H1 (cell line): ENCODE results near the gene KCNJ10. TPM values are rescaled to one million over a fixed set of nuclear protein-coding genes. Genes with fewer than 3 reads are reported as not detected.
"Not testable (repeated sequence)": the region's sequence is repeated elsewhere in the genome, so short reads cannot be mapped to it uniquely, and the experiment has no call there.

Experiments used
- CTCF ChIA-PET: fragments of 300-600 bp; sonication (Branson Sonifier 250); formaldehyde crosslinking; loops from one replicate; lab custom pipeline; 2021; ENCODE audit not compliant: partially characterized antibody; lab: Charles Lee
- POLR2A ChIA-PET: fragments of 300-600 bp; sonication (Branson Sonifier 250); formaldehyde crosslinking; loops from one replicate; lab custom pipeline; 2021; ENCODE audit warnings: inconsistent platforms; ENCODE audit not compliant: partially characterized antibody; lab: Charles Lee
- DNase-seq, 2 experiments: peaks; one replicate each; pipeline versions ENCODE4 v3.0.0 to v3.0.0-alpha.2; 2010 to 2022; ENCODE audit warnings: low spot score in 2 of 2, low read depth in 1 of 2, mixed read lengths in 1 of 2
- FAIRE-seq: peaks from 2 replicates; lab custom pipeline; 2011; peaks lifted over from hg19 to GRCh38; lab: Jason Lieb, UNC
- H2AFZ ChIP-seq: 2 replicates; pipeline ENCODE4 v1.8.1; 2012; ENCODE audit warnings: low read length, inconsistent platforms
- H2AK5ac ChIP-seq: 2 replicates; pipeline ENCODE4 v1.6.1; 2013; ENCODE audit warnings: low read depth, low read length
- H2BK120ac ChIP-seq: replicated peaks from 2 replicates; pipeline ENCODE3; 2013; ENCODE audit warnings: low read depth, low read length, inconsistent platforms
- H2BK12ac ChIP-seq: 2 replicates; pipeline ENCODE4 v1.6.1; 2013; ENCODE audit warnings: low read depth, low read length
- H2BK15ac ChIP-seq: 2 replicates; pipeline ENCODE4 v1.6.1; 2013; ENCODE audit warnings: low read length
- H2BK20ac ChIP-seq: 2 replicates; pipeline ENCODE4 v1.6.1; 2013; ENCODE audit warnings: low read length
- H2BK5ac ChIP-seq: 2 replicates; pipeline ENCODE4 v1.6.1; 2013; ENCODE audit warnings: low read depth, low read length
- H3K14ac ChIP-seq: 2 replicates; pipeline ENCODE4 v1.6.1; 2013; ENCODE audit warnings: inconsistent platforms; ENCODE audit not compliant: insufficient read length
- H3K18ac ChIP-seq: 2 replicates; pipeline ENCODE4 v1.6.1; 2013; ENCODE audit warnings: low read length; ENCODE audit errors: extremely low read depth
- H3K23ac ChIP-seq: 2 replicates; pipeline ENCODE4 v1.6.1; 2013; ENCODE audit warnings: inconsistent platforms; ENCODE audit not compliant: insufficient read length
- H3K23me2 ChIP-seq: 2 replicates; pipeline ENCODE4 v1.6.1; 2013; ENCODE audit warnings: low read depth, low read length
- H3K27ac ChIP-seq: 2 replicates; pipeline ENCODE4 v1.6.1; 2011; ENCODE audit warnings: low read depth, low read length, inconsistent platforms
- H3K27me3 ChIP-seq, 4 experiments: replicated peaks in 1 of 4; 1 replicate in 1 of 4; 2 replicates in 3 of 4; pipeline versions ENCODE4 v1.6.1 to v1.8.1; 2011 to 2013; ENCODE audit warnings: low read length in 3 of 4, mild to moderate bottlenecking in 3 of 4, inconsistent platforms in 2 of 4, mixed read lengths in 2 of 4, moderate library complexity in 1 of 4; ENCODE audit not compliant: control insufficient read depth in 3 of 4, insufficient read depth in 3 of 4; ENCODE audit errors: extremely low read depth in 1 of 4
- H3K36me3 ChIP-seq, 4 experiments: 2 replicates each; pipeline versions ENCODE4 v1.6.1 to v1.8.1; 2011 to 2013; ENCODE audit warnings: mild to moderate bottlenecking in 4 of 4, low read length in 3 of 4, moderate library complexity in 2 of 4, control low read depth in 1 of 4, inconsistent platforms in 1 of 4; ENCODE audit not compliant: insufficient read depth in 4 of 4, control insufficient read depth in 2 of 4
- H3K4ac ChIP-seq: replicated peaks from 2 replicates; pipeline ENCODE3; 2013; ENCODE audit warnings: low read length, low read depth, mixed read lengths, inconsistent platforms; ENCODE audit not compliant: insufficient read length
- H3K4me1 ChIP-seq, 4 experiments: replicated peaks in 1 of 4; 1 replicate in 1 of 4; 2 replicates in 3 of 4; pipeline versions ENCODE4 v1.6.1 to v1.8.1; 2011 to 2013; ENCODE audit warnings: low read length in 3 of 4, inconsistent platforms in 2 of 4, mixed read lengths in 1 of 4; ENCODE audit not compliant: insufficient read depth in 4 of 4, control insufficient read depth in 3 of 4
- H3K4me2 ChIP-seq, 2 experiments: 2 replicates each; pipeline versions ENCODE4 v1.6.1 to v1.8.1; 2011 to 2013; ENCODE audit warnings: low read depth in 2 of 2, low read length in 2 of 2, control low read depth in 1 of 2, inconsistent platforms in 1 of 2, mild to moderate bottlenecking in 1 of 2; ENCODE audit not compliant: insufficient read depth in 1 of 2
- H3K4me3 ChIP-seq, 4 experiments: fragments of 200-600, 300-600 bp in 1 of 4; sonication (generic), shearing (Covaris generic), sonication (Bioruptor Twin) in 1 of 4; 2 replicates each; pipeline versions ENCODE4 v1.5.1 to v1.8.1; 2011 to 2016; ENCODE audit warnings: low read length in 4 of 4, low read depth in 3 of 4, control low read depth in 2 of 4, inconsistent platforms in 2 of 4, mild to moderate bottlenecking in 2 of 4, mixed read lengths in 1 of 4, moderate library complexity in 1 of 4; ENCODE audit not compliant: insufficient read depth in 2 of 4; ENCODE audit errors: extremely low read depth in 1 of 4
- H3K56ac ChIP-seq: replicated peaks from 2 replicates; pipeline ENCODE3; 2013; ENCODE audit warnings: low read depth, mild to moderate bottlenecking, mixed read lengths, low read length, inconsistent platforms; ENCODE audit not compliant: insufficient read length
- H3K79me1 ChIP-seq: 2 replicates; pipeline ENCODE4 v1.6.1; 2013; ENCODE audit warnings: low read depth, low read length, control low read depth
- H3K79me2 ChIP-seq, 2 experiments: 2 replicates each; pipeline versions ENCODE4 v1.6.1 to v1.8.1; 2012 to 2013; ENCODE audit warnings: low read length in 2 of 2, mild to moderate bottlenecking in 2 of 2, inconsistent platforms in 1 of 2; ENCODE audit not compliant: insufficient read depth in 2 of 2, control insufficient read depth in 1 of 2
- H3K9ac ChIP-seq, 4 experiments: replicated peaks in 1 of 4; 1 replicate in 1 of 4; 2 replicates in 3 of 4; pipeline versions ENCODE4 v1.6.1 to v1.8.1; 2011 to 2013; ENCODE audit warnings: low read depth in 3 of 4, low read length in 3 of 4, control low read depth in 2 of 4, mild to moderate bottlenecking in 2 of 4, moderate library complexity in 2 of 4, inconsistent platforms in 1 of 4; ENCODE audit errors: extremely low read depth in 1 of 4
- H3K9me3 ChIP-seq, 2 experiments: 2 replicates each; pipeline versions ENCODE4 v1.6.1 to v1.8.1; 2012 to 2013; ENCODE audit warnings: mild to moderate bottlenecking in 2 of 2, moderate library complexity in 2 of 2, control low read depth in 1 of 2, inconsistent platforms in 1 of 2, low read depth in 1 of 2, low read length in 1 of 2, mixed read lengths in 1 of 2; ENCODE audit not compliant: insufficient read depth in 2 of 2
- H4K20me1 ChIP-seq, 2 experiments: replicated peaks in 1 of 2; 2 replicates each; pipeline versions ENCODE3 to v1.8.1; 2011 to 2013; ENCODE audit warnings: inconsistent platforms in 2 of 2, low read length in 2 of 2, mild to moderate bottlenecking in 1 of 2; ENCODE audit not compliant: insufficient read depth in 2 of 2, control insufficient read depth in 1 of 2
- H4K5ac ChIP-seq: 2 replicates; pipeline ENCODE4 v1.6.1; 2013; ENCODE audit warnings: low read length, low read depth, mixed read lengths, inconsistent platforms; ENCODE audit not compliant: insufficient read length
- H4K8ac ChIP-seq: 2 replicates; pipeline ENCODE4 v1.8.0; 2013; ENCODE audit warnings: mild to moderate bottlenecking, moderate library complexity, low read length, inconsistent platforms; ENCODE audit not compliant: insufficient read depth; ENCODE audit errors: extremely low read depth
- H4K91ac ChIP-seq: replicated peaks from 2 replicates; pipeline ENCODE3; 2013; ENCODE audit warnings: low read length, mixed read lengths, inconsistent platforms; ENCODE audit not compliant: insufficient read length
- CREB1 ChIP-seq: IDR thresholded peaks from 2 replicates; pipeline ENCODE4 v1.6.1; 2012; ENCODE audit warnings: inconsistent platforms
- POLR2AphosphoS5 ChIP-seq: IDR thresholded peaks from 2 replicates; pipeline ENCODE4 v1.6.1; 2011; ENCODE audit warnings: low read depth, low read length
- SIN3A ChIP-seq, 2 experiments: IDR thresholded peaks in 1 of 2; conservative IDR thresholded peaks in 1 of 2; 2 replicates each; pipeline ENCODE4 v1.6.1; 2011 to 2012; ENCODE audit warnings: low read length in 2 of 2, improper control_type of control experiment in 1 of 2, low read depth in 1 of 2, mild to moderate bottlenecking in 1 of 2
- SP2 ChIP-seq: IDR thresholded peaks from 2 replicates; pipeline ENCODE4 v1.6.1; 2012; ENCODE audit warnings: mild to moderate bottlenecking, low read length, inconsistent platforms
- SRF ChIP-seq: IDR thresholded peaks from 2 replicates; pipeline ENCODE4 v1.6.1; 2011; ENCODE audit warnings: mild to moderate bottlenecking, low read depth, low read length, moderate library complexity
- TBP ChIP-seq: IDR thresholded peaks from 2 replicates; pipeline ENCODE4 v1.6.1; 2011; ENCODE audit warnings: low read depth, low read length, improper control_type of control experiment
- WGBS, 2 experiments: shearing (Covaris generic) in 1 of 2; methylation state at CpG; one replicate each; pipeline versions ENCODE4 v1.1.6 to v1.1.7; 2013 to 2015; ENCODE audit warnings: low lambda C conversion rate in 2 of 2, mixed read lengths in 2 of 2, inconsistent platforms in 1 of 2, low coverage in 1 of 2, missing lambda C conversion rate in 1 of 2; ENCODE audit not compliant: insufficient replicate concordance in 2 of 2, insufficient coverage in 1 of 2, insufficient read length in 1 of 2; ENCODE audit errors: extremely low coverage in 1 of 2, missing lambda C conversion rate in 1 of 2; 5-methylcytosine and 5-hydroxymethylcytosine counted together
- polyA plus RNA-seq, 7 experiments: library from polyadenylated mRNA; depleted of rRNA in 3 of 7; stranded (reverse) in 5 of 7; unstranded in 2 of 7; fragments of >200 nt in 5 of 7; fragments of 200-250 nt in 2 of 7; gene quantifications; 1 replicate in 5 of 7; 2 replicates in 1 of 7; 4 replicates in 1 of 7; pipeline versions ENCODE4 v1.2.1 to v1.2.3, GENCODE V29; 2011 to 2013; ENCODE audit warnings: missing spikeins in 2 of 7, mixed read lengths in 2 of 7
- total RNA-seq: library from RNA; stranded (reverse); fragmentation: NEBNext Ultra II Directional; extraction: Animal tissue kit (Norgen Biotek cat#: 25700); gene quantifications from 2 replicates; pipeline ENCODE4 v1.2.1, GENCODE V29; 2021

The KCNJ10 gene
- total and polyA plus RNA-seq, 2 of the 8 experiments (the other 6 are each of a cell fraction or from before 2014, with no cell fraction given) = 1.7 to 2.4 TPM

- TF ChIP-seq POLR2AphosphoS5 (no peak), TBP (no peak), SIN3A (conservative IDR thresholded peaks at IDR 0.05 in 1 of 2, IDR thresholded peaks at IDR 0.05 in 1 of 2; ENCODE audit: low read depth in 1 of 2, low read length in 2 of 2) (no peak), CREB1 (no peak), SRF (no peak), SP2 (no peak)
- TF ChIP-seq, all 59 proteins: peak for 0
Observed at GRCh38 chr1:160050619-160051018, 19.3 kb downstream of the KCNJ10 start (continued).

GRCh38 chr1:160050182-160050581, 19.8 kb downstream of the KCNJ10 start:
- DNase-seq, H3K27me3 ChIP-seq, H3K56ac ChIP-seq, H4K91ac ChIP-seq, H3K27ac ChIP-seq, H3K4me3 ChIP-seq, H2BK120ac ChIP-seq, H3K79me2 ChIP-seq, H3K4ac ChIP-seq, H3K79me1 ChIP-seq, H3K4me2 ChIP-seq, H3K9me3 ChIP-seq, H4K5ac ChIP-seq, H2BK15ac ChIP-seq, H2AK5ac ChIP-seq, H3K23me2 ChIP-seq, H2BK12ac ChIP-seq, H2AFZ ChIP-seq, H2BK5ac ChIP-seq, H4K20me1 ChIP-seq, H4K8ac ChIP-seq, H3K23ac ChIP-seq, H3K36me3 ChIP-seq, H2BK20ac ChIP-seq, H3K14ac ChIP-seq, FAIRE-seq, H3K9ac ChIP-seq, H3K18ac ChIP-seq: not testable (repeated sequence)
- H3K4me1 ChIP-seq = peaks cover 10 to 24% (median 16%) of the 10 kb centered on the region in 4 experiments
- 79% methylated on average over 2 of the region's 2 CpGs; no CpG with 5 or more reads in 1 of the 2 experiments for WGBS, 2 experiments
- CTCF ChIA-PET = interaction anchor here (0.6 to 50.1 kb wide), 3 partner anchors 7 to 251 kb away, joined by 3 to 1874 read pairs (median 1874); partner anchors contain the start of genes IGSF8, KCNJ10 and KCNJ9
- POLR2A ChIA-PET = interaction anchor here (0.6 to 1.8 kb wide), 3 partner anchors 9 to 32 kb away, joined by 3 to 4 read pairs (median 4); no protein-coding TSS in a partner anchor
